ENCODE data around the gene GLTPD2. TPM values are rescaled to one million over a fixed set of nuclear protein-coding genes. Genes with fewer than 3 reads are reported as not detected.

Gene GLTPD2
- total RNA-seq: not detected in 2 replicates

DNA sequence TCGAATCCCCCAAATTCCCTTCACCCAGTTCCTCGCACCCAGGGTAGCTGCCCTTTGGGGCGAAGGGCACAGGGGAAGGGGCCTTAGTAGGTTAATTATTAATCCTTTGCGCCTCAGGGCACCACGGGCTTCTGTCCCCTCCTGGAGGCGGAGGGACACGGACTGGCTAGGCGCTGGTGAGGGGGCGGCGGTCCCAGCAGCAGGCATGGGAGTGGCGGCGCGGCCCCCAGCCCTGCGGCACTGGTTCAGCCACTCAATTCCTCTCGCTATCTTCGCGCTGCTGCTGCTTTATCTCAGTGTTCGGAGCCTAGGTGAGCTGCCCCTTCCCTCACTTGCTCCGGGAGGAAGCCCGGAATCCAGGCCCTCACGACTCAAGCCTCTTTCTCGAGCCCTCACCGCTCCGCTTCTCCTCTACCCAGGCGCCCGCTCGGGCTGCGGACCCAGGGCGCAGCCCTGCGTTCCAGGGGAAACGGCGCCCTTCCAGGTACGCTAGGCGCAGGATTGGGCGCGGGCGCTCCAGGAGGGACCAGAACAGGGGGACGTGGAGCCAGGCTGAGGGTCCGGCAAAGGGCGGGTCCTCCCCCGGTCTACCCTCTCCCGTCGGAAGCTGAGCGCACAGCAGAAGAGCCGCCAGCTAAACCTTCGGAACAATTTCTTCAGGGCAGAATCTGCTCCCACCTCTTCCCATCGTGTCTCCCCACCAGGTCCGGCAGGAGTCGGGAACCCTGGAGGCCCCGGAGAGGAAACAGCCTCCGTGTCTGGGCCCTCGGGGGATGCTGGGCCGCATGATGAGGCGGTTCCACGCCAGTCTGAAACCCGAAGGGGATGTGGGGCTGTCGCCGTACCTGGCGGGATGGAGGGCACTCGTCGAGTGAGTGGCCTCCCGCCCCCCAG, at the start of gene GLTPD2:
Gene GLTPD2, plus strand, starts transcription at position 158 of the 894 bp plus-strand sequence. Its CDS starts 48 bp downstream, at position 206.

DNA sequence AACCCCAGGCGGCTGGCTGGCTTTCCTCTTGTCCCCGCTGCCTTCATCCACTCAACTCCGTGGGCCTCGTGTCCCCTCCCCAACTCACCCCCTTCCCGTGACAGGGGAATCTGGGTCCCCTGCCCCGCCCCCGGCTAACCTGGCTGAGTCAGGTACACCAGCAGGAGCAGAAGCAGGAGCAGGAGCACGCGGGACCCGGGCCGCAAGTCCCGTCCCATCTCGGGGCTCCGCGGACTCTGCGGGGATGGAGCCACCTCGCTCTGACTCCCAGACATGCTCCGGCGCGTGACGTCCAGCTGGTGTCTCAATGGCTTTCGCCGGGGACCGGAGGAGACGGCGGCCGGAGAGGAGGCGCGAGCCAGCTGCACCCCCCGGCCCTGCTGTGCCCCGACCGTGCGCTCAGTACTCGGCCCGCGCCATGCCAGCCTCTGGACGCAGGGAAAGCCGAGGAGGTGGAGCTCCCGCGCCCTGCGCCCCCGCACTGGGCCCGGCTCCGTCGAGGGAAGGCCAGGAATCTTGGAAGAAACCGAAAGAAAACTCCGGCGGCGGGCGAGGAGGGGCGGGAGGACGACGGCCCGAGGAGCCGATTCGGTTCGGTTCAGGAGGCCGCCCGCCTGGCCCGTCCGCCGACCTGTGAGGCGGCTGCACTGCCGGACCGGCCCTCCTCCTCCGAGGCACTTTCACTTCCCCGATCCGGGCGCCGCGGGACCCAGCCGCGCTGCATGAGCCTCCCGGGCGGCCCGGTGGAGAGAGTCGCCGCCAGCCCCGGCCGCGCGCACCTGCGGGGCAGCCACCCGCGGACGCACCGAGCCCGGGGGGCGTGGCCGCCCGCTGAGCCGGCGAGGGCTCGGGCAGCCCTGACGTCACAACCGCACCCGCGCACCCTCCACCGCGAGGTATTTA, 49.4 kb upstream of the GLTPD2 start, which contains the start of the genes CXCL16 and ZMYND15:
Gene CXCL16, minus strand, starts transcription at position 807 of the 903 bp plus-strand sequence. Its CDS starts 589 bp downstream, at position 218.
Gene ZMYND15, plus strand, starts transcription at position 712 of the 903 bp plus-strand sequence. CDS start 716 bp downstream, outside the sequence.

DNA sequence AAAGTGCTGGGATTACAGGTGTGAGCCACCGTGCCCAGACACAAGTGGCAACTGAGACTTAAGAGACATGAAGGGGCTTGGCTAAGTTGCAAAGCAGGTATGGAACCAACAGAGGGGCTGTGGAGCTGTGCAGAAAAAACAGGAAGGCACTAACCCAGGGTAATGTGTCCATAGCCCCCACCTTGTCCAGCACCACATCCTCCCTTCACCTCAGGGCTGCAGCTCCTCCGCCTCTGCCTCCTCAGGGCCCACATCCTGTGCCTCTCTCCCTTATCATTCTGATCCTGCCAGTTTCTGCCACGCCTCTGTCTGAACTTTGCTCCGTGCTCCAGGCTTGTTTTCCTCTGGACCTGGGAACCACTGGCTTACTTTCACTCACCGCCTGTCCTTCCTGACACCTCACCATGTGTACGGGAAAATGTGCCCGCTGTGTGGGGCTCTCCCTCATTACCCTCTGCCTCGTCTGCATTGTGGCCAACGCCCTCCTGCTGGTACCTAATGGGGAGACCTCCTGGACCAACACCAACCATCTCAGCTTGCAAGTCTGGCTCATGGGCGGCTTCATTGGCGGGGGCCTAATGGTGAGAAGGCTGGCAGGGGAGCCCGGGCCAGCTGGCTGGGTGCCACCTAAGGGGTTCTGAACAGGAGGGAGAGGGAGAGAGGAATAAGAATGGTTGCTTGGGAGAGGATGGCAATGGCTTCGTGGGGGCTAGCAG, 17.1 kb upstream of the GLTPD2 start, which contains the start of gene TM4SF5:
Gene TM4SF5, plus strand, starts transcription at position 368 of the 716 bp plus-strand sequence. Its CDS starts 37 bp downstream, at position 405.

DNA sequence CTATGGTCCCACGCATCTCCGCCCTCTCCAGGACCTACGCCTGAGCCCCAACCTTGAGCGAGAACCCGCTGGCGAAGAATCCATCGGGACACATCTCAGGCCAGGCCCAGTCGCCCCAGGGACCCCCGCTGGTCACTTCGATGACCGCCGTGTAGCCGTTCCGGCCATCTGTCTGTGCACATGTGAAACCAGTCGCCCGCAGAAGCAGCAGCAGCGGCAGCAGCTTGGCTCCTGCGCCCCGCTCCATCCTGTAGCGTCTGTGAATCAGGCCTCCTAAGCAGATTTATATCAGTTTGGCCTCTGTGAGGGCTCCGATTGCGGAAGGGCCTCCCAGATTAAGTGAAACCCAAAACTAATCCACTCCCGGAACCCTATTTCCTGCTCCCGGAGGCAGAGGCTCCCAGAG, 2.7 kb upstream of the GLTPD2 start, which contains the start of gene VMO1:
Gene VMO1, minus strand, starts transcription at position 259 of the 406 bp plus-strand sequence. Its CDS starts 12 bp downstream, at position 247.

DNA sequence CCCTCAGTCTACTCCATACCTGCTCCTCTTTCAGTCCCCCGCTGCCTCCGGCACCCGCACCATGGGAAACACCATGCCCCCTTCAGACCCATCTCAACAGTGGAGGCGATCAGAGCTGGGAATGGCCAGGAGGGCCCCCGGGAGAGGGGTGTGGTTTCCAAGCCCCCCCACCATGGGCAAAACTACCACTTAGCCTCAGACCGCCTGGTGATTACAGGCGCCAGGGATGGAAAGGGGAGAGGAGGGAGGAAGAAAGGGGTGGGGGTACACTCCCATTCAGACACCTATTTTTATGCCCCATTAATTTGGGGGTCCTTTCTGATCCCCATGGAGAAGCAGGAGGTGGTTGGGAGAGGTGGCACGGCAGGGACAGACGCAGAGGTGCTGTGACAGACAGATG, 13.5 kb downstream of the GLTPD2 start, which contains the start of gene C17orf114:
Gene C17orf114, minus strand, starts transcription at position 101 of the 400 bp plus-strand sequence.

DNA sequence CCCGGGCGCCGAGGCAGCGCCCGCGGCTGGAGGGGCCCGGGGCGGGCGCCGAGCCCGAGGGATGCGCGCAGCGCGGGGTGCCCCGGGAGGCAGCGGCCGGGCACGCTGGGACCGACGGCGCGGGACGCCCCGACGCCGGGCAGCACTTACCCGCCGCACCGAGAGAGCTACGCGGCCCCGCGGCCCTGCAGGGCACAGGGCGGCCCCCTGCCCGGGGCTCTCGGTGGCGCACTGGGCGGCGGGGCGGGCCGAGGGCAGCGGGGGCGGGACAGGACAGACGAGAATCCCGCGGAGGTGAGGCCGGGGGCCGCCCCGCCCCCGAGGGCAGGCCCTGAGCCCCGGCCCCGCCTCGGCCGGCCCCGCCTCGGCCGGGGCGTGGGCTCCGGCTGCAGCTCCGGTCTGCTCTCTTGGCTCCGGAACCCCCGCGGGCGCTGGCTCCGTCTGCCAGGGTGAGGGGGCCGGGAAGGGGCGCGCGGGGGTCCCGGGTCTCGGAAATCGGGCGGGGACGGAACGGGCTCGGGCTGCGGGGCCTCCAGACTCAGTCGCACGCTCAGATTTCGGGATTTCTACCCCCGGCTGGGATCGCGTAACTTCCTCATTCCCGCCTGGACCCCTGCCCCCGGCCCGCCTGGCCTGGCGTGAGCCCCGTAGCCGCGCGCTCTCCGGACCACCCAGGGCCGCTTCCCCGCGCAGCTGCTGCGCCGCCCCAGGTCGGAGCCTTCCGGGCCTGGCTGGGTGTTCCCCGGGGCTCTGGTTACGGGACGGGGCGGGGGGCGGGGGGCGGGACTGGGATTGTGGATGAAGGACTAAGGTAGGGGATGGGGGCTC, 18.2 kb downstream of the GLTPD2 start, which contains the start of gene PLD2:
Gene PLD2, plus strand, starts transcription at position 376 of the 828 bp plus-strand sequence. CDS start 621 bp downstream, outside the sequence.

DNA sequence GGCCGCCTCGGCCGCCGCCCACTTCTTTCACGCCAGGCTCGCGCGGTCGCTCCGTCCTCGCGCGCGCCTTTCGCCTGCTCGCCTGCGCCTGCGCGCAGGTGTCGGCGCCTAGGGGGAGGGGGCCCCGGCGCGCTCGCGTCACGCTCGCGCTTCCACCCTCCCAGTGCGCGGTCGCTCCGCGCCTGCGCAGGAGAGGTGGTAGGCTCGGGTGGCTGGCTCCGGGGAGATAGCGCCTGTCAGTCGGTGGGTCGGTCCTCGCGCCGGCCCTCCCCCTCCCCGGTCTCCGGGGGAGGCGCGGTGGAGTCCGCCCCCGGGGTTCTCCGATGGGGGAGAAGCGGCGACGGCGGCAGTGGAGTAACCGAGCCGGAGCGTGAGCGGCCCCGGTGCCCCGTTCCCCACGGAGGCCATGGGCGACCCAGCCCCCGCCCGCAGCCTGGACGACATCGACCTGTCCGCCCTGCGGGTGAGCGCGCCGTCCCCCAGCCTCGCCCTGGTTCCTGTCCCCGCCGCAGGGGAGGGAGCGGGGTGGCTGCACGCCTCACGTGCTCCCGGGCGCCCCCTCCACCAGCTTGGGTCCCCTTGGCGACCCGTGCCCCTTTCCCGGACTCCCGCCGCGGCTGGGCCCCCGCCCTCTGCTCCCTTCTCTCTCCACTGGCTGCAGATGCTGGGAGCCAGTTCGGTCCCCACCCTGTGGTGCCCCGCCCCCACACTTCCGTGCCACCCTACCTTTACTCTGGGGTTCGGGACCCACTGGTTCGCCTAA, 44.6 kb downstream of the GLTPD2 start, which contains the start of gene MINK1:
Gene MINK1, plus strand, starts transcription at position 163 of the 763 bp plus-strand sequence. Its CDS starts 244 bp downstream, at position 407.

Other genes with a start within 250 kb of the GLTPD2 start
- 21.9 and 32.3 TPM in 2 replicates for gene MYBBP1A, start 233.6 kb upstream of the GLTPD2 start, total RNA-seq
- gene GGT6, start 228.4 kb upstream of the GLTPD2 start, total RNA-seq: under 0.01 TPM in 1 of 2 replicates, not detected in the other
- 0.47 and 10.1 TPM in 2 replicates for gene SMTNL2, start 204.4 kb upstream of the GLTPD2 start, total RNA-seq
- gene ALOX15, start 147.3 kb upstream of the GLTPD2 start, total RNA-seq: 0.17 TPM in 1 of 2 replicates, not detected in the other
- gene PELP1, start 84.8 kb upstream of the GLTPD2 start, total RNA-seq: 11.3 and 13.7 TPM in 2 replicates
- 2.4 and 2.5 TPM in 2 replicates for gene ARRB2, start 78.3 kb upstream of the GLTPD2 start, total RNA-seq
- 11.3 and 18.5 TPM in 2 replicates for gene MED11, start 57.5 kb upstream of the GLTPD2 start, total RNA-seq
- gene ZMYND15, start 49.1 kb upstream of the GLTPD2 start, total RNA-seq: 0.09 TPM in 1 of 2 replicates, not detected in the other
- 0.63 and 1.6 TPM in 2 replicates for gene CXCL16, start 49.0 kb upstream of the GLTPD2 start, total RNA-seq
- not detected in 2 replicates for gene TM4SF5, start 17.1 kb upstream of the GLTPD2 start, total RNA-seq
- gene VMO1, start 2.6 kb upstream of the GLTPD2 start, total RNA-seq: 1.1 and 1.2 TPM in 2 replicates
- gene PSMB6, start 7.2 kb downstream of the GLTPD2 start, total RNA-seq: 134 and 196 TPM in 2 replicates
- 19.9 and 20.4 TPM in 2 replicates for gene PLD2, start 18.2 kb downstream of the GLTPD2 start, total RNA-seq
- 25.7 and 31.9 TPM in 2 replicates for gene MINK1, start 44.4 kb downstream of the GLTPD2 start, total RNA-seq
- gene C17orf107, start 110.6 kb downstream of the GLTPD2 start, total RNA-seq: 3.2 and 3.5 TPM in 2 replicates
- gene CHRNE, start 114.1 kb downstream of the GLTPD2 start, total RNA-seq: 0.47 and 1.2 TPM in 2 replicates
- gene GP1BA, start 143.3 kb downstream of the GLTPD2 start, total RNA-seq: not detected in 2 replicates
- gene SLC25A11, start 151.1 kb downstream of the GLTPD2 start, total RNA-seq: 46.7 and 67.4 TPM in 2 replicates
- gene RNF167, start 151.3 kb downstream of the GLTPD2 start, total RNA-seq: 13.3 and 16.9 TPM in 2 replicates
- 419 and 524 TPM in 2 replicates for gene PFN1, start 159.6 kb downstream of the GLTPD2 start, total RNA-seq
- gene ENO3, start 162.2 kb downstream of the GLTPD2 start, total RNA-seq: 2.2 TPM in 2 replicates
- 51.7 and 58.0 TPM in 2 replicates for gene SPAG7, start 178.9 kb downstream of the GLTPD2 start, total RNA-seq
- gene CAMTA2, start 198.7 kb downstream of the GLTPD2 start, total RNA-seq: 4.5 and 5.4 TPM in 2 replicates
- gene INCA1, start 208.6 kb downstream of the GLTPD2 start, total RNA-seq: 0.09 and 0.32 TPM in 2 replicates
- 70.3 and 76.3 TPM in 2 replicates for gene KIF1C, start 209.0 kb downstream of the GLTPD2 start, total RNA-seq
- gene SLC52A1, start 246.5 kb downstream of the GLTPD2 start, total RNA-seq: 0.32 TPM in 1 of 2 replicates, not detected in the other

Measured in bronchial smooth muscle cell (primary cell).